ENCODE data around the gene DRC7.
"Not testable (repeated sequence)": the region's sequence is repeated elsewhere in the genome, so short reads cannot be mapped to it uniquely, and the experiment has no call there.

Gene DRC7

DNA sequence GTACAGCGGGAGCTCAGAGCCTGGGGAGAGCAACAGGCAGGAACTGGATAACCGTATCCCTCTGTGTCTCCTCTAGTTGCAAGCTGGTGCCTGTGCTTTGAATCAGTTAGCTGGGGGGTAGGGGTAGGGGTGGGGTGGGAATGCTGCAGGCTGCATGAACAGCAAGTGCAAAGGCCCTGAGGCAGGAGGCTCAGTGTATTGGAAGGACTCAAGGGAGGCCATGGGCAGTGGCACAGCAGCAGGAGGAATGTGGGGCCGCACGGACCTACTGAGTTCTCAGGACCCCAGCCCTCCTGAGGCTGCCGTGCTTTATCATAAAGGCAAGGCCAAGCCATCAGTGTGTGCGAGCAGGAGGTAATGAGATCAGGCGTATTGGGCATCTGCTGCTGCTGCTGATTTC lies 44.2 kb downstream of the DRC7 start:
- no peak for DNase-seq

DNA sequence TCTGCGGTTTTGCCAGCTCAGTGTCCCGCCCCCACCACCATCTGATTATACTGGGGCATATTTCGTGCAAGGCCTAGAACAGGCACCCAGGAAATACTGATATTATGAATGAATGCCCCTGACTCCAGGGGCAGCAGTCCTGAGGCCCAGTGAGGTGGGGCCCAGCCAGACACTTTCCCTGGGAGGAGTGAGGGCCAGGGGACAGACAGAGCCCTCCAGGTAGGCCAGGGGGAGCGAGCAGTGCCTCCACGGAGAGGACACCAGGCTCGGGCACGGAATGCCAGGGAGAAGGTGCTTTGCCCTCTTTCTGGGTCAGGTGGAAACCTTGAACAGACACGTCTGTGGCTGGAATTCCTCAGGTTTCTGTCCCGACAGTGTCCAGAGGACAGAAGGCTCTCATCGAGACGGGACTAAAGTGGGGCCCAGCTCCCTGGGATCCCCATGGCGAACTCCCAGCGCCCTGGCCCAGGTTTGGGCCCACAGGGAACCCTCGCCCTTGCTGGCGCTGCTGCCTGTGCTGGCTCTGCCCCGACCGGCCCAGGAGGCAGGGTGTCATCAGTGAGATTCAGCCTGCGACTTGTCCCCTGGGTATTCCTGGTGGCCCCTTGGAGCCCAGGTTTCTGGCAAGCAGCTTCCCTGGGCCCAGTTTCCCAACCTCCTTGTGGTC lies 45.3 kb downstream of the DRC7 start:
- no peak for DNase-seq

DNA sequence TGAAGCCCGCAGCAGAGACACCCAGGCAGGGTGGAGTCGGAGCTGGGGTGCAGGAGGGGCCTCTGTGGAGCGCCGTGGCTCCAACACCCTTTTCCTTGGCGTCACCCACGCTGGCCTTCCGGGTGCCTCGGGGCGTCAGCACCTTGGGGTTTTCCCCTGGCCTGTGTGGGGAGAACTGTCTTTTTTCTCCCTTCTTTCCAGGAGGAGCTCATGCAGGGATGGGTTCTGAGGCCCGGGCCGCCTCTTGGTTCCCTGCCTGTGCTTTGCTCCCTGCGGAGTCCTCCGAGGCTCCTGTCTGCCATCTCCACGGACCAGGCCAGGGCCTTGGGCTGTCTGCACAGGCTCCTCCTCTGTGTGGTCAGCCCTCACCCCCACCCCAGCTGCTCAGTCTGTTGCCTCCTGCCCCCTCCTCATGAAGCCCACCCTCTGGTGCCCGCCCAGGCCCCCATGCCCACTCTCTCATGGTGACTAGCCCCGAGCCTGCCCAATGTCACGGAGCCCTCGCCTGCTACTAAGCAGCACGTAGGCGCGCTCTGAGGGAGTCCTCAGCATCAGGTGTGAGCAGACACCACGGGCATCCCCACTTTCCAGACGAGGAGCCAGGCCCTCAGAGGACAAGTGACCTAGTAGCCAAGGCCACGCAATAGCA lies 45.9 kb downstream of the DRC7 start:
- no peak for DNase-seq

DNA sequence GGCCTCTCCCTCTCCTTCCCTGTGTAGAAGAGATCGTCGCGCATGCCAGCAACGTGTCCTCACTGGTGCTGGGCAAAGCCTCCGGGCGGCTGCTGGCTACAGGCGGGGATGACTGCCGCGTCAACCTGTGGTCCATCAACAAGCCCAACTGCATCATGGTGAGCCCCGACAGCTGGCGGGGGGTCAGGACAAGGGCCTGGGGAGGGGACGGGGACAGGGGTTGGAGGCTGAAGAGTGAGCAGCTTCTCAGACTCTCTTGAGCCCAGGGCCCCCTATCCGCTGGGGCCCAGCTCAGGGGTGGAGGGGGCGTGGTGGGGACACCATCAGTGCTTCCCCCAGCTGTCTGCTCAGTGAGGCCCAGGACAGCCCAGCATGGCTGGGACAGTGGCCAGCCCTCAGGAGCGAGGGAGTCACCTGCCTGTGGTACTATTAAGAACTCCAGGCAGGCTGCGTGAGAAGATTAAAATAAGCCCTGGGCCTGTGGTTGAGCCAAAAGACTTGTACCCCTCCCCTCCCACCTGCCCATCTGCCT lies 47.1 kb downstream of the DRC7 start:
- no peak for DNase-seq

DNA sequence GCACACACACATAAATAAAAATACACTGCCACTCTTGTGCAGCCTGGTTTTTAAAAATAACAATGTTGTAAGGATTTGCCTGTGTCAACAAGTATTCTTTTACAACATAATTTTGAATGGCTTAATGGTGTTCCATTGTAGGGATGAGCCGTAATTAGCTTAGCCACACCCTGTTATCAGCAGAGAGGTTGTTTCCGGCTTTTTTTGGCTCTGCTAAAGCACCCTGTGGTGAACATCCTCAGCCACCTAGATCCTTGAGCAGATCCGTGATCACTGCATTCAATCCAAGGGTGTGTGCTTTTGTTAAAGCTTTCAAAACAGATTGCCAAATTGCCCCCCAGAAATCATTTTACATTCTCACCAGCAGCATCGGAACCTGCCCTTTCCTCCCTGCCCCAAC lies 47.9 kb downstream of the DRC7 start:
- no peak for DNase-seq

DNA sequence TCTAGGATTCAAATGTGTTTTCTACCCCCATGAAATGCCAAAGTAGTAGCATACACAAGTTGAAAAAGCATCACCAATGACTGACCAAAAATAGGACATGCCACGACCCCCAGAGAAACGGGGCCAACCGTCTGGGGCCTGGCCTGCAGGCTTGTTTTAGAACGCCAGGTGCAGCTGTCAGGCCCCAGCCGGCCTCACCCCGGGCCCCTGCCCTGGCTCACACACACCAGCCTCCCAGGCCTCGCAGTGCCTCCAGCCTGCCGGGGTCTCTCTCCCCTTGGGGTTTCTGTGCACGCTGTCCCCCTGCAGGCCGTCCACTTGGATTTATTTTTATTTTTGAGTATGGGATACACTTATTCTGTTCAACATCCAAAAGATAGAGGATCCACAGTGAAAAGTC lies 48.9 kb downstream of the DRC7 start:
- no peak for DNase-seq

DNA sequence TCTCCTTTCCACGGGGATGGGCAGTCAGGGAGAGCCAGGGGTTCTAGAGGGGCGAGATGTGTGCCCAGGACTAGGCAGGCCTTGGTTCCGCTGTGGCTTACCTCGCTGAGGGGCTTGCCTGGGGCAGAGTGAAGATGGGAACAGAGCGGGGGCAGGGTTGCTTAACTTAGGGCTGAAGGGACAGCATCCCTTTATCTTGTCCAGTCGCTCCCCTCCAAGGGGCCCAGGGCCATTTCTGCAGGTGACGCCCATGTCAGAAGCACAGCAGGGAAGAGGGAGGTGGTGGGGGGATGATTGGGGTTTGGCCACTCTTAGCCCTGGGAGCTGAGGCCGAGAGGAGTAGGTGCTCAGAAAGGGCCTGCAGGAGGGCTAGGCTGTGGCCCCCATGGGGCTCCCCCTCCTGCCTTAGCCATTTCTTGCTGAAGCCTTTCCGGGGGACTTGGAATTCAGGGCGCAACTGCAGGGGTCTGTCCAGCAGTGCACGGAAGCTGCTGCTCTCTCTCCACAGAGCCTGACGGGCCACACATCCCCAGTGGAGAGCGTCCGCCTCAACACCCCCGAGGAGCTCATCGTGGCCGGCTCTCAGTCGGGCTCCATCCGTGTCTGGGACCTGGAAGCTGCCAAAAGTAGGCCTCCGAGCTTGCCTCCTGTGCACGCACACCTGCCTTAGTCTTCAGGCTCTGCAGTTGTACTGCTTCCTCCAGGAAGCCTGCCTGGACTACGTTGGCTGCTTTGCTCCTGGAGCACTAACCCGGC lies 49.5 kb downstream of the DRC7 start:
- no peak for DNase-seq

DNA sequence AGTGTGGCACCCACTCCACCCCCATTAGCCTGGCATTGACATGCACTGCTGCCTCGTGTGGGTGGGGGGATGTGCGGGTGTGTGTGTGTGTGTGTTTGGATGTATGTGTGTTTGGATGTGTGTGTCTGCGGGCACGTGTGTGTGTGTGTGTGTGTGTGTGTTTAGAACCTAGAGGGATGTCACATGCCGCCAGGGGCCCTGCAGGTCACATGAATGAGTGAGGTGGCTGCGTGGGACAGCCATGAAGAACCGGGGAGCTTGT lies 50.0 kb downstream of the DRC7 start:
- DNase-seq, result no peak

DNA sequence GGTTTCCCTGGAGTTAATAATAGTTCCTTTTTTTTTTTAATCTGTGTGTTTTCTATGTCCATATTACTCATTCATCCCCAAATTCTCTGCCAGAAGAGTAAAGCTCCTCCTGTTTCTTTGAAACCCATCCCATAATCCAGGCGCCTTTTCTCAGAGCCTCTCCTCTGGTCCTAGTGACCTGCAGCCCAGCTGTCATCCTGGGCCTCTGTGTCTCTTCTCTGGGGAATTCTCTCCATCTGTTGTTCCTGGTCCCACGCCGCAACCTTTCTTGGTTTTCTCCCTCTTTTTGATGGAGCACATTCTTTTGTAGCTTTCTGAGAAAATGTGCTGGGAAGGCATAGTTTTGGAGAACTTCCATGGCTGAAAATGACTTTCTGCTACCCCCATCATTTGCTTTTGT lies 51.2 kb downstream of the DRC7 start:
- DNase-seq, result no peak

DNA sequence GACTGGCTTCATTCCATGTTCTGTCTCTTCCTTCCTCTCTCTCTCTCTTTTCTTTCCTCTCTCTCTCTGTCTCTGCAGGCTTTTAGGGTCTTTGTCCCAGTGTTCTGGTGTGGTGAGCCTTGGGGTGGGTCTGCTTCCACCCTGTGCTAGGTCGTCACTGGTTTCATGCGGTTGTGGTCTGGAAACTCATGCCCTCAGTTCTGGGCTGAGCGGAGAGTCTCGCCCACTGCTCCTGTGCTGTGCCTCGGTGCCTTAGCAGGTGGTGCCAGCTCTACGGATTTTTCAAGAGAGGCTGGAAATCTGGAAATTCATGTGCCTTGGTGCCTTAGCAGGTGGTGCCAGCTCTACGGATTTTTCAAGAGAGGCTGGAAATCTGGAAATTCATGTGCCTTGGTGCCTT lies 51.7 kb downstream of the DRC7 start:
- DNase-seq, result not testable (repeated sequence)

DNA sequence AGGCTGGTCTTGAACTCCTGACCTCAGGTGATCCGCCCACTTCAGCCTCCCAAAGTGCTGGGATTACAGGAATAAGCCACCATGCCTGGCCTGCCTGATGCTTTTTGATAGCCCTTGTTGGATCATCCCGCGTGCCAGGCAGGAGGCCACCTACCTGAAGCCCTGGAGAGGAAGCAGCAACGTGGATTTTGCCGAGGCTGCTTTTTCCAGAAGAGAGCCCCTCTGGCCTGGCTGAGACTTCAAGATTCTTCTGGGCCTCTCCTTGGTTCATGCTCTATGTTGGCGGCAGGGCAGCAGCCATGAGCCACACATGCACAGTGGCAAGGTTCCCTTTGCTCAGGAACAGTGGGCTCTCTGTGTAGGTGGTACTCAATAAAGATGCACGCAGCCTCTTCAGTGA lies 52.5 kb downstream of the DRC7 start:
- DNase-seq, result no peak

DNA sequence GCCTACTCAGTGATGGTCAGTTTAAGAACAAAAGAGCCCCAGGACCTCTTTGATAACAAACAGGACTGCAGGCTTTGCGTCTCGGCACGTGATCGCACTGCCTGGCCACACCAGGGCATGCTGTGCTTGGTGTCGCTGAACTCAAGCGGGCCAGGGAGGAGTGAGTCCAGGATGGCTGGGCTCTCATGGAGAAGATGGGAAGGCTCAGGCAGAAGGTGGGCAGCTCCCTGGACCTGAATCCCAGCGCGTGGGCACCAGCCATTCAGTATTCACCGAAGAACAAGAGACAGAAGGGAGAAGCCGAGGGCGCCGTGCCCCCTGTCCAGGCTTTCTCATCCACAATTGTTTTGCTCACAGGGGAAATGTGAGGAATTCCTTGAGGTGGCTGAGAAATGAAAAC lies 52.9 kb downstream of the DRC7 start:
- no peak for DNase-seq

DNA sequence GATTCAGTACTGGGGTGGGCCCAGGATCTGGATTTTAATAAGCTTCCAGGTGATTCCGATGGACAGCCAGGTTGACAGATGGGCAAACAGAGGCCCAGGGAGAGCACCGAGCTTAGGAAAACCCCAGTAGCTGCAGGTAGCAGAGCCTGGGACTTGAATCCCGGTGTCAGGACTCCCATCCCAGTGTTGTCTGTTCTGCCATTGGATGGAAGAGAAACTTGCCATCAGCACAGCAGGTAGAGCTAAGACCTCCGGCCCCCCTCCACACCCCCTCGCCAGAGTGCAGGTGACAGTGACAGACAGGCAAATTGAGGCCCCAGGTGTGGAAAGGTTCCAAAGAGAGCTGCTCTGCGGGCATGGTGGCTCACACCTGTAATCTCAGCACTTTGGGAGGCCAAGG lies 53.4 kb downstream of the DRC7 start:
- DNase-seq, result no peak

DNA sequence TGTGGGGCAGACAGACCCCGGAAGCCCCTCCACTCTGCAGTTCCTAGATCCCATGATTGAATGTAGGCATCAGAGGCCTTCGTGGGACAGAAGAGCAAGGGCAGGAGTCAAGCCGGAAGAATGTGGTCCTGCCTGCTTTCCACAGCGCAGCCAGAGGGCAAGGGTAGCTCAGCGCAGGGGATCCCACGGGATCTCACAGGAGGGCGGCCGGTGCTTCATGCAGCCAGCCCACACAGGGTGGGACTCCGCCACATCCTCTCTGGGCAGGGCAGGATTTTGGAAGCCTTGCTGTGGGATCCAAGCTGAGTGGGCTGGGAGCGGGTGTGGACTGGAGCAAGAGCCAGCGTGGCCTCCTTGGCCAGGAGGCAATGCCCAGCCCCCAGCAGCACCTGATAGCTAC lies 54.0 kb downstream of the DRC7 start:
- no peak for DNase-seq

DNA sequence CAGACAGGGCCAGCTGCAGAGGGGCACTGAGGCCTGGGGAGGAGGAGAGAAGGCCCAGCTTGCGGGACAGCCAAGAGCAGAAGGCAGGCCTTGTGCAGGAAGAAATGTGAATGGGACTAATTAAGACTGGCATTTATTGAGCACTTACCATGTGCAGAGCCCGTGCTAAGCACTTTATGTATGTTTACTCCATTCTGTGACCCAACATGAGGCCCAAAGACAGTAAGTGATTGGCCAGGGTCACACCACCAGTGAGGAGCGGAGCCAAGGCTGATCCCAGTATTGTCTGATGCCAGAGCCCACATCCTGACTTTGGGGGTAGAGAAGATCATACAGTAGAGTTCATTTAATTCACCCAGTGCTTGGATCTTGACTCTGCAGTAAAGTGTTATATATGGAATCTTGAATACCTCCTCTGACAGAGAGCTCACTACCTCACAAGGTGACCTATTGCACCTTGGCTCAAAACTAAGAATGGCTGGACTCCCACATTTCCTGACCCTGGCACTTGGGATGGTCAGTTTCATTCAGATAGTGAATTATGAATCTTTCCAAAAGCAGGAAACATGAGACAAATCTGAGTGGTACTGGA lies 54.6 kb downstream of the DRC7 start:
- DNase-seq, result no peak

DNA sequence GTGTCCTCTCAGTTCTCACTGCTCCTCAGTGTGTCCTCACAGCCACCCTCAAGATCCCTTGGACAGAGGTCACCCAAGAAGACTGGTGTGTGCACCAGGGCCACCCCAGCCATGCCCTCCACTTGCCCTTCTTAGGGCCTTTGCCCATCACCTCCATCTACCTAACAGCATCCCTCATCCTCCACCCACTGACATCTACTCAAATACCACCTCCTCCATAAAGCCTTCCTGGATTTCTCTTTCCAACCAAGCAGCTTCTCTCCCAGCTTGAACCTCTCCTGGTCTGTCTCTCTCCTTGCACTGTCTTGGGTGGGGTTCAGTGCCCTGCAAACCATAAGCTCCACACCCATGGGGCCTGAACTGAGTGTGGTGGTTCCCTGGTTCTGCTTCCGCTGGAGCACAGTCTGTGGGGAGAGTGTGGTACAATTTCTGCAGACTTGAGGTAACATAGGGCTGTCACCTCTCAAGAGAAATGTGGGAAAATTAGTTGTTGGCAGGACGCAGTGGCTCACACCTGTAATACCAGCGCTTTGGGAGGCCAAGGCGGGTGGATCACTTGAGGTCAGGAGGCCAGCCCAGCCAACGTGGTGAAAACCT lies 55.3 kb downstream of the DRC7 start:
- DNase-seq, result no peak

DNA sequence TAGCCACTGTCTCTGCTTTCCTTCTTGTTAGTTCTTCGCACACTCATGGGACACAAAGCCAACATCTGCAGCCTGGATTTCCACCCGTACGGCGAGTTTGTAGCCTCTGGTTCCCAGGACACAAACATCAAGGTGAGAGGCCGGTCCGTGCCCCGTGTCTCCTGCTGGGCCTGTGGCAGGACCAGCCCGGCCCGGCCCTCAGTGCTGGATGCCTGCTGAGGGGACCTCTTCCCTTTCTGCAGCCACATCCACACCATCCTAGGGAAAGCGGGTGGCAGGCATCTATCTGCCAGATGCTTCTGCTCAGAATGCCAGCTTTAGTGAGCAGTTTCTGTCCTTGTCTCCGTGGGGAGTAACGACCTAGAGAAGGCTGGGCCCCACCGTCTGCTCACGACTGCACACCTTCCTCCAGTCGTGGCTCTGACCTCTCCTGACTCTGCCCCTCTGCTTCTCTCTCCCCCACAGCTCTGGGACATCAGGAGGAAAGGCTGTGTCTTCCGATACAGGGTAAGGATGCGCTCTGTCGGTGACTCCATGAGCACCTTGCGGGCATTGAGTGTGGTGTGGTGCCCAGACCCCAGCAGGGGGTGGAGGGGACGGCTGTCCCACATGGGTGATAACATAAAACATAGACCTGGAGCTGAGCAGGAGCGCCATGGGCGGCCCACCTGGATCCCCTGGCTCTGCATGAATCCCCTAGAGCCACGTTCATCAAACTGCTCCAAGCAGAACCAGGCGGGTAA lies 56.4 kb downstream of the DRC7 start:
- no peak for DNase-seq

DNA sequence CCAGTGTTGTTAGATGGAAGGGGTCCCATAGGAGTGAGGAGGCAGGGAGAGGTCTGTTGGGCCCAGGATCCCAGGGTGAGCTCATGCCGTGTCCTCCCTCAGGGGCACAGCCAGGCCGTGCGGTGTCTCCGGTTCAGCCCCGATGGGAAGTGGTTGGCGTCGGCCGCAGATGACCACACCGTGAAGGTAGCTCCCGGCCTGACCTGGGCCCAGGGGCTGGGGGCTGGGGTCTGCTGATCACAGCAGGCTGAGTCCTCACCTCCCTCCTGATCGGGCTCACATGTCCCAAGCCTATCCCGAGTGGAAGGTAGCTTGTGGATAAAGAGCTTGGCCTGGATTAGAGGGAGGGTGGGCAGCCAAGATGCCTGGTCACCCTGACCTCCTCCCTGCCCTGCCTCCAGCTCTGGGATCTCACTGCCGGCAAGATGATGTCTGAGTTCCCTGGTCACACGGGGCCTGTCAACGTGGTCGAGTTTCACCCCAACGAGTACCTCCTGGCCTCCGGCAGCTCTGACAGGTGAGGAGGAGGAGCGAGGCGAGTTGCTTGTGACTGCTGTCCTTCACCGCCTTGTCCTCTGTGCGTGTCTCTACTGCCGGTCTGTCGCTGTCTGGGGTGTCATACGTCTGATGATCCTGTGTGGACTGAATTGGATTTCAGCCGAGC lies 57.1 kb downstream of the DRC7 start:
- no peak for DNase-seq

DNA sequence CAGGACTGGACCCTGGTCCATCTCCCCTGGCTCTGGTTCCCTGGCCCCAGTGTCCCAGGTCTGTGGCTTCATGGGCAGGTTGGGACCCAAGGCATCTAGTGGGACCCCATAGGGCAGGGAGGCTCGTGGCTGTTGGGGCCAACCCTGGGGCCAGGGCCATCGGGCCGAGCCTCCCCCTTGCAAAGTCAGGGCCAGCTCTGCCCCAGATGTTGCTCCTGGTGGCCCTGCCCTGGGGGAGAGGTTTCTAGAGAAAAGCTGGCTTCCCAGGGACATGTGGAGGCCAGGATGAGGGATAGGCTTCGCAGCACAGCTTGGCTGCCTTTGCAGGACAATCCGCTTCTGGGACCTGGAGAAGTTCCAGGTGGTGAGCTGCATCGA lies 57.6 kb downstream of the DRC7 start:
- DNase-seq, result no peak

DNA sequence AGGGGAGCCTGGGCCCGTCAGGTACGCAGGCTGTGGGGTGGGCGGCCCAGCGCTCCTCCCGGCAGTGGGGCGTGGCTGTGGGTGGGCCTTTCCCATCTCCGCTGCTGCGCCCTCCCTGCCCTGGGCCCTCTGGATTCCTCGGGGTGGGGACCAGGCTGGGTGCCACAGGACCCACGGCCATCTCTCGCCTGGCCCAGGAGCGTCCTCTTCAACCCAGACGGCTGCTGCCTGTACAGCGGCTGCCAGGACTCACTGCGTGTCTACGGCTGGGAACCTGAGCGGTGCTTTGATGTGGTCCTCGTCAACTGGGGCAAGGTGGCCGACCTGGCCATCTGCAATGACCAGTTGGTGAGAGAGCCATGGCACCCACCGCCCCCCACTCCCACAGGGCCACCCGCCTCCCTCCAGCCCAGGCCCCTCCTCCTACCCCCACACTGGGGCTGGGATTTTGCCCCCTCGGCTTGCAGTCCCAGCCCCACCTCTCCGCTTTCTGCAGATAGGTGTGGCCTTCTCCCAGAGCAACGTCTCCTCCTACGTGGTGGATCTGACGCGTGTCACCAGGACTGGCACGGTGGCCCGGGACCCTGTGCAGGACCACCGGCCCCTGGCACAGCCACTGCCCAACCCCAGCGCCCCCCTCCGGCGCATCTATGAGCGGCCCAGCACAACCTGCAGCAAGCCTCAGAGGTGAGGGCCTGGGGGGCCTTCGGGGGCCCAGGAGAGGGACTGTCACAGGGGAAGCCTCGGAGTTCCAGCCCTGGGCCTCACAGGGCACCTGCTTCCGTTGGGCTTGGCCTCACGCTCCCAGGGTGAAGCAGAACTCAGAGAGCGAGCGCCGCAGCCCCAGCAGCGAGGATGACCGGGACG lies 58.2 kb downstream of the DRC7 start:
- DNase-seq, result no peak
